Suprapubic skin (tissue), 4 donors: Measurements from ENCODE around the gene KANSL3. TPM values are rescaled to one million over a fixed set of nuclear protein-coding genes. Genes with fewer than 3 reads are reported as not detected.
"Not testable (repeated sequence)": the region's sequence is repeated elsewhere in the genome, so short reads cannot be mapped to it uniquely, and the experiment has no call there.

Source experiments
- DNase-seq, 2 donors: peaks; one replicate each; pipeline ENCODE4 v3.0.0-alpha.2; 2019; ENCODE audit warnings: low spot score in 2 of 2
- H3K27ac ChIP-seq: fragments of 200-600 bp; sonication (generic); one replicate; pipeline ENCODE4 v1.5.1; 2019
- H3K27me3 ChIP-seq: fragments of 200-600 bp; sonication (generic); one replicate; pipeline ENCODE4 v1.5.1; 2019
- H3K36me3 ChIP-seq: fragments of 200-600 bp; sonication (generic); one replicate; pipeline ENCODE4 v1.5.1; 2019
- H3K4me1 ChIP-seq: fragments of 200-600 bp; sonication (generic); one replicate; pipeline ENCODE4 v1.5.1; 2019
- H3K4me3 ChIP-seq: fragments of 200-600 bp; sonication (generic); one replicate; pipeline ENCODE4 v1.5.1; 2019; ENCODE audit warnings: mild to moderate bottlenecking
- H3K9me3 ChIP-seq: fragments of 200-600 bp; sonication (generic); one replicate; pipeline ENCODE4 v1.5.1; 2019
- CTCF ChIP-seq, 2 donors: fragments of 200-600 bp in 1 of 2; fragments of 450-650 bp in 1 of 2; sonication (generic) in 1 of 2; IDR thresholded peaks; one replicate each; pipeline ENCODE4 v1.5.1; 2016 to 2019; ENCODE audit warnings: antibody characterized with exemption in 2 of 2, mild to moderate bottlenecking in 1 of 2, moderate library complexity in 1 of 2
- EP300 ChIP-seq: sonication (generic); formaldehyde crosslinking; IDR thresholded peaks from one replicate; pipeline ENCODE4 v1.6.1; 2017; ENCODE audit warnings: antibody characterized with exemption
- POLR2A ChIP-seq, 2 donors: fragments of 450-650 bp; IDR thresholded peaks; one replicate each; pipeline ENCODE4 v1.6.1; 2017; ENCODE audit warnings: antibody characterized with exemption in 2 of 2, mild to moderate bottlenecking in 2 of 2, moderate library complexity in 2 of 2
- POLR2AphosphoS5 ChIP-seq, 3 donors: sonication (generic); formaldehyde crosslinking; IDR thresholded peaks; one replicate each; pipeline ENCODE4 v1.6.1; 2017; ENCODE audit warnings: antibody characterized with exemption in 3 of 3
- WGBS: methylation state at CpG from one replicate; pipeline ENCODE4 v1.1.5; 2018; 5-methylcytosine and 5-hydroxymethylcytosine counted together
- total RNA-seq, 4 donors: library from RNA; depleted of rRNA; stranded (reverse); fragments of >200 nt; gene quantifications; one replicate each; pipeline ENCODE4 v1.1.0, GENCODE V29; 2016

KANSL3 gene
- total RNA-seq, 4 donors from 2014 or later, result 29.3 to 70.5 (median 37.4) TPM

DNA sequence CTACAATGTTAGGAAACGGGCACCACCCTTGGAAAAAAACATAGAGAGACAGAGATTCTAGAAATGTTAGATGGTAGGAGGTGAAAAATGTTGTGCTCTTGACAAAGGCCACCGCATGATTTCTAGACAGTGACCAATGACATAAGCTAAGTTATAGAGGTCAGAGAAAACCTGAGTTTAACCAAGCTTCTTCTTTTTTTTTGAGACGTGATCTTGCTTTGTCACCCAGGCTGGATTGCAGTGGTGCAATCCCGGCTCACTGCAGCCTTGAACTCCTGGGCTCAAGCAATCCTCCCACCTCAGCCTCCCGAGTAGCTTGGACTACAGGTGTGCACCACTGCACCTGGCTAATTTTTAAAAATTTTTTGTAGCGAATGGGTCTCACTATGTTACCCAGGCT lies 17.4 kb upstream of the KANSL3 start:
- no peaks in the 10 kb centered on the region for H3K4me1 ChIP-seq
- H3K9me3 ChIP-seq, result no peaks in the 10 kb centered on the region
- H3K36me3 ChIP-seq, result no peaks in the 10 kb centered on the region
- 86% methylated on average over 6 of the region's 6 CpGs for WGBS
- DNase-seq, result no peak
- no peak overlapping the region for H3K4me3 ChIP-seq
- TF ChIP-seq CTCF (IDR thresholded peaks at IDR 0.05) (no peak), EP300 (no peak), POLR2A (IDR thresholded peaks at IDR 0.05) (no peak), POLR2AphosphoS5 (IDR thresholded peaks at IDR 0.05) (no peak)
- no peak overlapping the region for H3K27ac ChIP-seq
- no peaks in the 10 kb centered on the region for H3K27me3 ChIP-seq

GRCh38 chr2:96654791-96655190 lies 16.7 kb upstream of the KANSL3 start:
- H3K4me1 ChIP-seq, H3K27ac ChIP-seq, H3K27me3 ChIP-seq, H3K4me3 ChIP-seq, H3K36me3 ChIP-seq, DNase-seq, H3K9me3 ChIP-seq: not testable (repeated sequence)
- WGBS, result 89% methylated on average over 7 of the region's 7 CpGs

GRCh38 chr2:96651793-96652192 lies 13.7 kb upstream of the KANSL3 start:
- H3K9me3 ChIP-seq, result no peaks in the 10 kb centered on the region
- no peak overlapping the region for H3K4me3 ChIP-seq
- no peaks in the 10 kb centered on the region for H3K4me1 ChIP-seq
- TF ChIP-seq POLR2AphosphoS5 (IDR thresholded peaks at IDR 0.05), result no peak
- no peak for TF ChIP-seq EP300
- TF ChIP-seq POLR2A (IDR thresholded peaks at IDR 0.05), result no peak
- no peak for TF ChIP-seq CTCF (IDR thresholded peaks at IDR 0.05)
- H3K27ac ChIP-seq, result no peak overlapping the region
- no peaks in the 10 kb centered on the region for H3K36me3 ChIP-seq
- DNase-seq, result no peak
- WGBS, result 94% methylated on average over 6 of the region's 8 CpGs
- H3K27me3 ChIP-seq, result no peaks in the 10 kb centered on the region

- WGBS, result 91% methylated on average over 1 of the region's 1 CpG
- H3K9me3 ChIP-seq, result no peaks in the 10 kb centered on the region
- H3K27ac ChIP-seq, result no peak overlapping the region
- TF ChIP-seq POLR2AphosphoS5 (IDR thresholded peaks at IDR 0.05) (no peak), POLR2A (IDR thresholded peaks at IDR 0.05) (no peak), CTCF (IDR thresholded peaks at IDR 0.05) (no peak), EP300 (no peak)
- H3K4me3 ChIP-seq, result no peak overlapping the region
- no peaks in the 10 kb centered on the region for H3K36me3 ChIP-seq
- no peak for DNase-seq
- no peaks in the 10 kb centered on the region for H3K27me3 ChIP-seq
- no peaks in the 10 kb centered on the region for H3K4me1 ChIP-seq
Measured at GRCh38 chr2:96649342-96649741, 11.2 kb upstream of the KANSL3 start.

- no peak for DNase-seq
- 98% methylated on average over 7 of the region's 7 CpGs for WGBS
- H3K4me1 ChIP-seq, result no peaks in the 10 kb centered on the region
- TF ChIP-seq POLR2A (IDR thresholded peaks at IDR 0.05) (no peak), POLR2AphosphoS5 (IDR thresholded peaks at IDR 0.05) (no peak), EP300 (no peak), CTCF (IDR thresholded peaks at IDR 0.05) (no peak)
- no peaks in the 10 kb centered on the region for H3K9me3 ChIP-seq
- no peaks in the 10 kb centered on the region for H3K36me3 ChIP-seq
- no peak overlapping the region for H3K4me3 ChIP-seq
- H3K27ac ChIP-seq, result no peak overlapping the region
- H3K27me3 ChIP-seq, result no peaks in the 10 kb centered on the region
Measured at GRCh38 chr2:96648306-96648930, 10.3 kb upstream of the KANSL3 start.

GRCh38 chr2:96647681-96648080 lies 9.6 kb upstream of the KANSL3 start:
- Histone ChIP-seq H3K27ac (no peak overlapping the region), H3K4me1 (no peaks in the 10 kb centered on the region)
- no peak for TF ChIP-seq POLR2A (IDR thresholded peaks at IDR 0.05)
- no peak for TF ChIP-seq CTCF (IDR thresholded peaks at IDR 0.05)
- no peak for TF ChIP-seq POLR2AphosphoS5 (IDR thresholded peaks at IDR 0.05)
- TF ChIP-seq EP300, result no peak

More at GRCh38 chr2:96647681-96648080, 9.6 kb upstream of the KANSL3 start:
- Histone ChIP-seq H3K36me3 (no peaks in the 10 kb centered on the region), H3K27me3 (no peaks in the 10 kb centered on the region), H3K9me3 (no peaks in the 10 kb centered on the region), H3K4me3 (no peak overlapping the region)
- no peak for DNase-seq
- 89% methylated on average over 5 of the region's 6 CpGs for whole genome bisulfite sequencing
